CMK (cell line): ENCODE data around the gene SSNA1.

ENCODE experiments used
- DNase-seq: peaks from one replicate; pipeline ENCODE4 v3.0.0-alpha.2; 2010; ENCODE audit warnings: low read depth

SSNA1 gene, protein sequence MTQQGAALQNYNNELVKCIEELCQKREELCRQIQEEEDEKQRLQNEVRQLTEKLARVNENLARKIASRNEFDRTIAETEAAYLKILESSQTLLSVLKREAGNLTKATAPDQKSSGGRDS

DNA sequence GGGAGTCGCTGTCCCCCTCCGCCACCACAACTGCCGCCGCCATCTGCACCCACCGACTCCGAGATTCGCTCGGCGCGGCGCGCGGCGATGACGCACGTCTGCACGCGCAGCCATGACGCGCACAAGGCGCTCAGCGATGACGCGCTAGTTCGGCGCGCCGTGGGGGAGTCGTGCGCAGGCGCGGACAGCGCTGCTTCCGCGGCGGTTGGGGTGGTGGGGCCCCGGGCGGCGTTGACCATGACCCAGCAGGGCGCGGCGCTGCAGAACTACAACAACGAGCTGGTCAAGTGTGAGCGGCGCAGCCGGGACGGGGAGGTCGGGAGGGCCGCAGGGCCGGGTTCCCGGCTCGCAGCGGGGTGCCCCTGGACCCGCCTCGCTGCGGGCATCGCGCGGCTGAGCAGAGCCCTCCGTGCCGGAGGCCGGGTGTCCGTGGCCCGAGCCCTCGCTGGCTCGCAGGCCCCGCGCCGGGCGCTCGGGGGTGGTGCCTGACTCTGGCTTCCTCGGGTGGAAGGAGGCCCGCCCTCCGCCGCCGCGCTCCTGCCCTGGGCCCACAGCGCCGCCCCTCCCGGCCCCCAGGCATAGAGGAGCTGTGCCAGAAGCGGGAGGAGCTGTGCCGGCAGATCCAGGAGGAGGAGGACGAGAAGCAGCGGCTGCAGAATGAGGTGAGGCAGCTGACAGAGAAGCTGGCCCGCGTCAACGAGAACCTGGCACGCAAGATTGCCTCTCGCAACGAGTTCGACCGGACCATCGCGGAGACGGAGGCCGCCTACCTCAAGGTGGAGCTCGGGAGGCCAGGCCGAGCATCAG, at the start of gene SSNA1, which contains the start of gene ANAPC2:
SSNA1 (plus strand) TSS at position 187 of the 807 bp plus-strand sequence; CDS start at position 238, 51 bp downstream.
ANAPC2 (minus strand) TSS at position 71 of the 807 bp plus-strand sequence; CDS start at position 43, 28 bp downstream.
- DNase-seq = peak; percentile 94

- no peak for DNase-seq
Observed at GRCh38 chr9:137138722-137139467, 49.6 kb upstream of the SSNA1 start, which contains the start of gene GRIN1. Gene GRIN1, plus strand, starts transcription at chr9:137139154. Its CDS starts 333 bp downstream, at chr9:137139487.

GRCh38 chr9:137139468-137140150, 48.9 kb upstream of the SSNA1 start:
- DNase-seq = no peak

DNA sequence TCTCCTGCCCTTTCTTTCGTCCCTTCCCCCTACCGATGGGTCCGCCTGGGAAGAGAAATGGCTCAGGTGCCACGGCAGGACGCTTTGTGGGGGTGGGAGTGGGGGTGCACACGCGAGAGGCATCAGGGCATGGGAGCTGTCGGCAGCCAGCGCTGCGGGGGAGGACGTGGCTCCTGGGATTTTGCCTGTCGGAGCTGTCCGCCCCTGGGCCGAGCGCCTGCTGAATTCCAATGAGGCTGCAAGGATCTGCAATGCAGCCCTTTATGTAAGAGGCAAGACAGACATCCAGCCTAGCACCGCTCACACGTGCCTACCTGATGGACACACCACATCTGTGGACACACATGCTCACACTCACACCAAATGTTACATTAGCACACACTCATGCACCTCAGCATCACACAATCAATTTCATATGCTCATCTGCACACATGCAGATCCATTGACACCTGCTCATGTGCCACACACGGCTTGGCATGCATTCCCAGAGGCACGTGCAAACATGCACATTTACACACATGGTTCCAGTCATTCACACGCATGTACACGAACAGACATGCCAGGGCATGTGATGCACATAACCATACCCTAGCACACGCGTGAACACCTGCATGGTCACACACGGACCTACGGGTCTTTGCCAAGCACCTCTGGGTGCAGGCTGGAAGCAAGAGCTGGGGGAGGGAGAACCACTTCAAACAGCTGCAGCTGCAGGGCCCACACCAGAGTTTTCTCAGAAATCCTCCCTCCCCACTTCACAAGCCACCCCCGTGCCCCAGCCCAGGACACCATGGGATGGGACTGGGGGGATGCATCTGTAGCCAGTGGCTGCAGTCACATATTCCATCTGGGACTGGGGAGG, 48.1 kb upstream of the SSNA1 start:
- no peak for DNase-seq

- DNase-seq = no peak
Observed at GRCh38 chr9:137141050-137141810, 47.2 kb upstream of the SSNA1 start.

GRCh38 chr9:137141976-137142936, 46.2 kb upstream of the SSNA1 start:
- DNase-seq = no peak

DNA sequence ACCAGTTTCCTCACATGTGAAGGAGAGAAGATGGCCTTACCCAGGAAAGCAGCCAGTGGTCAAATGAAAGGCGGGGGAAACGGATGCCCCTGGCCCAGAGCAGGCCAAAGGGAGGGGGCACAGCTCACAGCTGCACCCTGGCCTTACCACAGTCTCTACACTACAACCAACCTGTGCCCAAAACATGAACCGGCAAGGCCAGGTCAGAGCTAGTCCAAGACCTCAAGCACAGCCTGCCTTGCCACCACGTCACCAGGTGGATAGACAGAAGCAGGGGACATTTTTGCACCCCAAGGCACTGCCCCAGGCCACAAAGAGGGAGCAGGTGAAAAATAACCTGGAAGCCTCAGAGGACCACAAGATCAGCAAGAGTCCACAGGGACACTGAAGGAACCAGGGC, 45.0 kb upstream of the SSNA1 start:
- DNase-seq = no peak

GRCh38 chr9:137145731-137146526, 42.5 kb upstream of the SSNA1 start:
- no peak for DNase-seq

DNA sequence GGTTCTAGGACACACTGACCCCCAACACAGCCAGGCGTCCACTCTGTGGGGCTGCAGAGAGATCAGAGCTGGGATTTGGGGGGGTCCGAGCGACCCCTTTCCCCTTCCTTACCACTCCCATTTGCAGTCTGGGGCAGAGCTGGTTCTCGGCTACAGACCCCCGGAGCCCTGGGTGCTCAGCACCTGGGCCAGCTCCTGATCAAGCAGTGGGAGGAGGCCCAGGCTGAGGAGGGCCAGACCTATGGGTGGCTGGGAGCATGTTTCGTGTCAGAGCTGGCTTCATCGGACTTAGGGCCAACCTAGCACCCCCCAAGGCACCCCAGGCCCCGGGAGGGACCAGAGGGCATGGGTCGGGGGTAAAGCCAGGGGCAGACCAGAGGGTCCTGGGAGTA, 42.0 kb upstream of the SSNA1 start:
- no peak for DNase-seq

- no peak for DNase-seq
Observed at GRCh38 chr9:137147091-137147792, 41.2 kb upstream of the SSNA1 start.

GRCh38 chr9:137147793-137148160, 40.7 kb upstream of the SSNA1 start:
- DNase-seq = no peak

- no peak for DNase-seq
Observed at GRCh38 chr9:137148242-137148641, 40.2 kb upstream of the SSNA1 start.

DNA sequence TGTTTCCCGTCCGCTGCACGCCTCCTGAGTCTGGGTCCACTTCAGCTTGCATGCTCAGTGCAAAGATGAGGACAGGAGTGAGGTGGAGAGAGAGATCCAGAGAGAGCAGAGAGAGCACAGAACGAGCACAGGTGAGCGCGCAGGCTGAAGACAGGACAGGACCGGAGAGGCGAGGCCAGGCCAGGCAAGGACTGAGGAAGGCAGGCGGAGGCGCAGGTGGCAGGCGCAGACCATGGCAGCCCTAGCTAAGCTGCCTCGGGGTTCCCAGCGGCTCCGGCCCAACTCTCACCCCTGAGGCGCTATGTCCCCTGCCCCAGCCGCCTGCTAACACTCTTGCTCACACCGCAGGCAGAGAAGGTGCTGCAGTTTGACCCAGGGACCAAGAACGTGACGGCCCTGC, 39.8 kb upstream of the SSNA1 start:
- no peak for DNase-seq

- DNase-seq = no peak
Observed at GRCh38 chr9:137149363-137149762, 39.1 kb upstream of the SSNA1 start.

- DNase-seq = peak; percentile 83
Observed at GRCh38 chr9:137149942-137150616, 38.4 kb upstream of the SSNA1 start.

- DNase-seq = peak; percentile 81
Observed at GRCh38 chr9:137150617-137151457, 37.6 kb upstream of the SSNA1 start.
